GM12874 (cell line): Measurements from ENCODE around the gene CKAP2L.

Experiments used
- CTCF ChIP-seq: IDR thresholded peaks from 2 replicates; pipeline ENCODE4 v1.5.1; 2011; ENCODE audit warnings: low read depth, mild to moderate bottlenecking, control low read depth, low read length, moderate library complexity; ENCODE audit not compliant: insufficient read depth

The CKAP2L gene

GRCh38 chr2:112772322-112772721, 7.9 kb upstream of the CKAP2L start:
- TF ChIP-seq CTCF: no peak

DNA sequence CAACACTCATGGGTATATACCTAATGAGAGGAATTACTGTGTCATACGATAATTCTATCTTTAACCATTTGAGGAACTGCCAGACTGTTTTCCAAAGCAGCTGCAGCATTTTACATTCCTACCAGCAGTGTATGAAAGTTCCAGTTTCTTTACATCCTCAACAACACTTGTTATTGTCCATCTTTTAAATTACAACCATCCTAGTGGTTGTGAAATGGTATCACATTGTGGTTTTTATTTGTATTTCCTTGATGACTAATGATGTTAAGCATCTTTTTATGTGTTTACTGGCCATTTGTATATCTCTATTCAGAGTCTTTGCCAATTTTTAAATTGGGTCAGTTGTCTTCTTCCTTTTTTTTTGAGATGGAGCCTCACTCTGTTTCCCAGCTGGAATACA, 4.0 kb upstream of the CKAP2L start:
- no peak for TF ChIP-seq CTCF

DNA sequence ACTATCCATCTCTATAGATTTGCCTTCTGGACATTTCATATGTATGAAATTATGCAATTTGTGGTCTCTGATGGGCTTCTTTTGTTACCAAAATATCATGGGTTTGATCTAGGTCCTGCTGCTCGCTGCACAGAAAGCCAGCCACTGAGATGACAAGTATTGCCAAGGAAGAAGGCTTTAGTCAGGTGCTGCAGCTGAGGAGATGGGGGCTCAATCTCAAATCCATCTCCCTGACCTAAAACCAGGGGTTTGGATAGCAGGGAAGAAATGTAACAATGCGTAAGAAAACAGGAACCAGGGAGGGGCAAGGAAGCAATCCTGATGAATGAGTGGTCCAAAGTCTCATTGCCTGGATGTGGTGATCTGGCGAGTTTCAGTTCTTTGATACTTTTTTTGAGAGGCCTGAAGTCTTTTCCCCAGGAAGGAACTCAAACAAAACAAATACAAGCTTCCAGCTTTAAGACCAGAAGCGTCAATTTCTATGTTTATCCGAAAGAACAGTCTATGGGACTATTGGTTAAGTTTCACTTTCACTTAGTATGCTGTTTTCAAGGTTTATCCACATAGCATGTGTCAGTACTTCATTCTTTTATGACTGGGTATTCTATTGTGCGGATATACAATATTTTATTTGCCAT, 3.4 kb upstream of the CKAP2L start:
- TF ChIP-seq CTCF: no peak

- no peak for TF ChIP-seq CTCF
Observed at GRCh38 chr2:112765251-112765650, 842 bp upstream of the CKAP2L start.

DNA sequence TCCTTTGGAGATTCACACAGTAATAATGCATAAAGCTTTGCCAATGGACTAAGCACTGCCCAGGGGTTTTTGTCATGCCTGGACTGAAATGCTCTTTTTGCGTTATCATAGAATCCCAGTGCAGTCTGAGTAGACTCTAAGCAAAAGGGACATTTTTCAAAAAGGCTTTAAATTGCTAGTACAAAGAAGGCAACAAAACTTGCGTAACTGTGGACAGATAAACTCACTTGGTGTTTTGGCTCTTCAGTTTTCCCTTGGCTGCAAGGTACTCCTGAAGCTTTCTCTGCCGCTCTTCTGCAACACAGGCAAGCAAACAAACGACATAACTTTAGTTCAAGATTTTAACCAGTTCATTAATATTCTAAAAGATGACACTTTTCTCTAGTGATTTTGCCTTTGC, 2.1 kb downstream of the CKAP2L start:
- TF ChIP-seq CTCF: no peak

DNA sequence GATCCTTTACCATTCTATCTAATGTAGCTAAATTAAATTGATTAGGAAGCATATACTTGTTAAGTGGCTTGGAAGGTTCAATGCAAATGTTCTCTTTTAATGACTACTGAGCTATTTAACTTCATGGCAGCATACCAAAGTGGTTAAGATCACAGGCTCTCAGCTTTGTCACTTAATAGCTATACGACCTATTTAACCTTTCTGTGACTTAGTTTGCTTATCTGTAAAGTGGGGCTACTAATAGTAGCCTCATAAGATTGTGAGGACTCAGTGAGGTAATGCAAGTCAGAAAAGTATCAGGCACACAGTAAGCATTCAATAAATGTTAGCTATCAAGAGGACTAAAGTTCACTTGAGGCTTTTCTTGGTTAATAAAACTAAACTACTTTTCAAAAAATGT, 4.3 kb downstream of the CKAP2L start:
- TF ChIP-seq CTCF: no peak

DNA sequence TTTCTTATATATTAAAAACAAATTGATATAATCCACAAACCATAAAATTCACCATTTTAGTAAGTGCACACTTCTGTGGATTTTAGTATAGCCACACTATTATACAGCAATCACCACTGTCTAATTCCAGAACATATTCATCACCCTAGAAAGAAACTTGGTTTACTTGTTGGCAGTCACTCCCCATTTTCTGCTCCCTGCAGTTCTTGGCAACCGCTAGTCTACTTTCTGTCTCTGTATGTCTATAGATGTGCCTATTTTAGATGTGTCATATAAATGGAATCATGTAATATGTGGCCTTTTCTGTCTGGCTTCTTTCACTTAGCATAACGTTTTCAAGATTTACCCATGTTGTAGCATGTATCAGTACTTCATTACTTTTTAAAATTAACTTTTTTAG, 5.7 kb downstream of the CKAP2L start:
- TF ChIP-seq CTCF: no peak
